ENCODE measurements around the gene GAPDH.
"Not testable (repeated sequence)": the region's sequence is repeated elsewhere in the genome, so short reads cannot be mapped to it uniquely, and the experiment has no call there.

Gene GAPDH

DNA sequence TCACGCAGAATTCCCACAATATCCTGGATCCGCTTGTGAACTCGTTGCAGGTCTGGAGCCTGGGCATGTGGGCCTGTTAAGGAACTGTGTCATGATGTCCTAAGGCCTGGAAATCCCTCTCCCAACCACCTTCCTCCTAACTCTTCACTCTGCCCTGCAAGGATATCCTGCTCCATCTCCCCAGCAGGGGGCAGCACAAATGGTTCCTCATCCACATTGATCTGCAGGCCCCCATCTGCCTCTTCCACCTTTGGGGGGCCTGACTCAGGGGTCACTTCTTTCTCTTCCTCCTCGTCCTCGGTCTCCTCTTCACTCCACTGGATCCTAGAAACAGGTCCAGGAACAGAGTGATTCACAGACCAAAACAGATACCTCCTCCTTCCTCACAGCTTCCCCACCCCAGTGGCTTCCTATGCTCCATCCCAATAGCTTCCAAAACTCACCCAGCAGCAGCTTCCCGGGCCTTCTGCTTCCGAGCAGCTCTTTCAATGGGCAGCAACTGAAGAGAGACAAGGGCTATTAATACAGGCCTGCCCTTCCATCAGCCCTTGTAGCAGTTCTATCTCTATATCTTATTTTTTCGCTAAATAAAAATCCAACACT lies 29.2 kb downstream of the GAPDH start:
- peak; percentile 53 for DNase-seq (ENCODE audit: low spot score)

DNA sequence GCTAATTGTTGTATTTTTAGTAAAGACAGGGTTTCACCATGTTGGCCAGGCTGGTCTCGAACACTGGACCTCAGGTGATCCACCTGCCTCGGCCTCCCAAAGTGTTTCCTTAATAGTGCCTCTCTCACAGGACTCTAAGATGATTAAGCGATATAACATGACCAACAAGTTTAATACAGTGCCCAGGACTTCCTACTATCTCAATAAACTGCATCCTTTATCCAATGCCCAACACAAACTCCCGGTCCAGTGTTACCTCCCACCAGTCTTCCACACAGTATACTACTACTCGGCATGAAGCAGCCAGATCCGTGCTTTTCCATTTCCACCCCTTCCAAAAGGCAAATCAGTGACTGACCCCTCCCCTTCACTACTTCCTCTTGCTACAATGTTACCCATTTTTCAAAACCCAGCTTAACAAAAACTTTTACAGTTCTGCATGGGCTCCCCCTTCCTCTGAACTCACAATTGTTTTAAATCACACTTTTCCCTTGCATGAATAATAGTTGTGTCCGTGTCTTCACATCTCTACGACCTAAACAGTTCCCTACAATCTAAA lies 32.9 kb downstream of the GAPDH start:
- DNase-seq (ENCODE audit: low spot score): no peak

DNA sequence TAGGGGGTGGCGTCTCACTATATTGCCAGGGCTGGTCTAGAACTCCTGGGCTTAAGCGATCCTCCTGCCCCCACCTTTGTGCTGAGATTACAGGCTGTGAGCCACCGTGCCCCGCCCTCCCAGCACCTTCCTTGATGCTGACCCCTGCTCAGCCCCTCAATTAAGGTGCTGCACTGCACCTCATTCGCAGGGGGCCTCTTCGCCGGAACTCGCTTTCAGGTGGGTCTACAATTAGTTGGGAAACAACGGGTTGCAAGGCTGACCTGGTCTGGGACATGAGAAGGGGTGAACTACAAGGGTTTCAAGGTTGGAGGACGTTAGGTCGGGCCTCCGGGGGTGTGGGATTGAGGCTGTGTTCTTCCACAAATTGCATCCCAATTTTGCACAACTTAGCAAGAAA lies 35.0 kb downstream of the GAPDH start:
- no peak for DNase-seq (ENCODE audit: low spot score)

DNA sequence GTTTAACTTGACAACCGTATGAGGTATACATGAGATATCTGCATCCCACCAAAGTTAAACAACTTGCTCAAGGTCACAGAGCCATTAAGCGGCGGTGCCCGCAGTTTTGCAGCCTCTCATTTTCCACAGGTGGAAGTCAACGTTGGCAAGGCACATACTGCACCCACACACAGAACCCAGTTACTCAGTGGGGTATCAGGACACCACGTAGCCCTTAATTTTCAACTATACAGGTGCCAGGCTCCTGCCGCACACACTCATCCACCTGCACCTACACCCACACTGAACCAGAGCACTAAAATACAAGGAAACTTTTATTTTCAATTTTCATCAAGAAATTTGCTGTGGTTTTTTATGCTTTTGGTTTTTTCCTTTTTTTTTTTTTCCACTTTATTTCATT lies 35.5 kb downstream of the GAPDH start:
- no peak for DNase-seq (ENCODE audit: low spot score)

DNA sequence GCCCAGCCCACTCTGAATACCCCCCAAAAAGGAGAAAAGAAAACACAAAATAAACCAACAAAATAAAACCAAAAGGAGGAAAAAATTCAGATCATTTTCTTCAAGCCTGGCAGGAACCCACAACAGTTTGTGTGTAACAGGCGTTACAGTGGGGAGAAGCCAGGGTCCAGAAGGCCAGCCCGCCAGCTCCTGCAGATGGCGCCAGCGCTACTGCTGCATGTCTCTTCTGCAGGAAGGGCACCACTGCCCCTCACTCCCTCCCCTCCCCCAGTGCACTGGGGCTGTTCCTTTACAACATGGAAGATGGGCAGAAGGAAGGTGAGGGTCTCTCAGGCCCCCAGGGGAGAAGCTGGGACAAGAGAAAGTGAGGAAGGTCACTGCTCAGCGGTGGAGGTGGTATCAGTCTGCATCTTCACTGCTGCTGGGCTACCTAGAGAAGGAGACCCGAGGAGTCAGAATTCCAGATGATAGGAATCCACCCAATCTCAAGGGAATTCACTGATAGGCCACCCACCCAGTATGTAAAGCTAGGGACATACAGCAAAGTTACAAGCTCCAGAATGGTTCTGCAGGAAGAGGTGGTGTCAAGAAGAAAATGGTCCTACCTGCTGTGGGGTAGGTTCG lies 36.1 kb downstream of the GAPDH start:
- no peak for DNase-seq (ENCODE audit: low spot score)

DNA sequence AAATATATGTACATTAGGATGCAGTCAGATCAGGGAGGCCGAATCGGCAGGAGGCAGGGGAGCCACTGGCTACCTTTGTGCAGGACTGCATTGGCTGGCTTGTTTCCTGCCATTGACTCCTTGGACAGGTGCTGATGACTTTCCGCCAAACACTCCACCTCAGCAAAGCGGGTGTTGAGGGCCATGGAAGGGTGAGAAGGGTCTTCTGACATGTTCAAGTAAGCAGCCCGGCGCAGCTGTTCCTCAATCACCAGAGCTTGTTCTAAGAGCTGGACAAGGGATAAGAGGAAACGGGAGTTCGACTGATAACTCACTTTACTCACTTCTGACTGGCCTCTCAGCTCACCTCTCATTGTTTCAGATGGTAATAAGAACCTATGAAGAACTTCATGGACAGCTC lies 38.7 kb downstream of the GAPDH start:
- no peak for DNase-seq (ENCODE audit: low spot score)

DNA sequence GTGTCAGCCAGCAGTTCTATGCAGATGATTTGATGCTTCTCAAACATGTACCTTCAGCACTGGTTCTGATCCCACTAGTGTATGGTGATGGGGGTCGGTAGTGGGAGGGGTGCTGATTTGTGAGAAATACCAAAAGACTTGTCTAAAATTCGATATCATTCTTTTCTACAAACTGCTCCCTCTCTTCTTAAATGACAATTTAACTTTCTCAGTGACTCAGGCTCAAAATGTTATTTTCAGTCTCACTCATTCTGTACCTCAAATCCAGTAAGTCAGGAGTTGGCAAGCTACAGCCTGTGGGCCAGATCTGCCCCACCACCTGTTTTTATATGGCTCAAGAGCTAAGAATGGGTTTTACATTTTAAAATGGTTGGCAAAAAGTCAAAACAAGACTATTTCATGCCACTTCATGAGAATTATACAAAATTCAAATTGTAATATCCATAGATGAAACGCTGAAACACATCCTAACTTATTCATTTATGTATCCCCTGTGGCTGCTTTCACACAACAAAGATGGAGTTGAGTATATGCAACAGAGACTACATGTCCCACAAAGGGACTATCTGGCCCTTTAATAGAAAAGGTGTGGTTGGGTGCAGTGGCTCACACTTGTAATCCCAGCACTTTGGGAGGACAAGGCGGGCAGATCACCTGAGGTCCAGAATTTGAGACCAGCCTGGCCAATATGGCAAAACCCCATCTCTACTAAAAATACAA lies 40.4 kb downstream of the GAPDH start:
- no peak for DNase-seq (ENCODE audit: low spot score)

DNA sequence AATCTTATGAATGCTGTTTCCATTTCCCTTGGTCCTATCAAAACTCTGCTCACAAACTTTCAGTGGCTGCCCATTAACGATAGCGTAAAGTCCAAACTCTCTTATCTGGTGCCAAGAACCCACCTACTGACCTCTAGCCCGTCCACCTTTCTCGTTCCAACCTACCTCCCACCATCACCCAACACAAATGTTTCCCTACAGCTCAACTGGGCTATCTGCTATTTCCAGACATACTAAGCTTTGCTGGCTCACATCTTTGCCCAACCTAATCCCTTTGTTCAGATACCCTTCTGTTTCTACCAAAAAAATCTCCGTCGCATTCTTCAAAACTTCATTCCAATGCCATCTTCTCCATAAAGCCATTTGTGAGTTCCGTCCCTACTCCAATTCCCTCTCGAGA lies 41.3 kb downstream of the GAPDH start:
- DNase-seq (ENCODE audit: low spot score): no peak

DNA sequence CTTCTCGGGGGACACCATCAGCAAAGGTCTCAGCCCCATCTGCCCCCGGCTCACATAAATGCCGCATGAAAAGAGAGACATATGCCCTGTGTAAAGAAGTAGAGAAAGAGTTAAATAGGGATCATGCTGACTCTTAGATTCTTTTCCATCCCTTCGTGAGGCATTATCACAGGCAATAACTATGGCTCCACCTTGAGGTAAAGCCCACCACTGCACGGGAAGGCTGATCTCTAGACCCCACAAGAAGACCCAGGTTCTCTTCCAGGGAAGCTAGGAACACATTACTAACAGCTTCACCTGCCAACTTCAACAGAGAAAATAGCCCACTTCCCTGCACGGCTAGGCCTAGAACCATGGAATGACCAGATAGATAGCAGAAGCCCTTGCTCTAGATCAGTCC lies 47.9 kb downstream of the GAPDH start:
- DNase-seq (ENCODE audit: low spot score): no peak

DNA sequence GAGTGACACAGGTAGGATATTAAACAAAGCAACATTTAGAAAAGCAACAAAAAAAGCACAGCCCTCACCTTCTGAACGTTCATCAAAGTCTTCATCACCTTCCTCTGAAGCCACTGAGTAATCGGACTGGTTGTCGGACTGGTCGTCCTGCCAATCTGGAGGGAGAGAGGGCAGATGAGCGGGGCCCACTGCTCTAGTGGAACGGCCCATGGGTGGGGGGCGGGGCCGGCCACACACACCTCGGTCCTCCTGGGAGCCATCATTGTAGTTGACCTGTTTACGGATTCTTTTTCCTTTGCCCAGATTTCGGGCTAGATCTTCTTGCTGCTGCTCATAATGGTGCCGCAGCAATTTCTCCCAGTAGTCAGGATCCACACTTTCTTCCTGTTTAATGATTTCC lies 48.6 kb downstream of the GAPDH start:
- no peak for DNase-seq (ENCODE audit: low spot score)

DNA sequence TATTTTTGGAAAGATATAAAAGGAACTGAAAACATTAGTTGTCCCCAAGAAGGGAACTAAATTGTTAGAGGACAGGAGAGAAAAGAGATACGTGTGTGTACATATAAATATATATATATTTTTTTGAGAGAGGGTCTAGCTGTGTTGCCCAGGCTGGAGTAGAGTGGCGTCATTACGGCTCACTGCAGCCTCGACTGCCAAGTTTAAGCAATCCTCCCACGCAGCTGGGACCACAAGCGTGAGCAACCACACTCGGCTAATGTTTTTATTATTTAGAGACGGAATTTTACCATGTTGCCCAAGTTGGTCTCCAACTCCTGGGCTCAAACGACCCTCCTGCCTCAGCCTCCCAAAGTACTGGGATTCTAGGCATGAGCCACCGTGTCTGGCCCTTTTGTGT lies 50.0 kb downstream of the GAPDH start:
- no peak for DNase-seq (ENCODE audit: low spot score)

DNA sequence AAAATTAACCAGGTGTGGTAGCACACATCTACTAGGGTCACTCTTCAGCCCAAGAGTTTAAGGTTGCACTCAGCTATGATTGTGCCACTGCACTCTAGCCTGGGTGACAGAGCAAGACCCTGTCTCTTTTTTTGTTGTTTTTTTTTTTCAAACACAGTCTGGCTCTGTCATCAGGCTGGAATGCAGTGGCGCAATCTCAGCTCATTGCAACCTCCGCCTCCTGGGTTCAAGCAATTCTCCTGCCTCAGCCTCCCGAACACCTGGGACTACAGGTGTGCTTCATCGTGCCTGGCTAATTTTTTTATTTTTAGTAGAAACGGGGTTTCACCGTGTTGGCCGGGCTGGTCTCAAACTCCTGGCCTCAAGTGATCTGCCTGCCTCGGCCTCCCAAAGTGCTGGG lies 52.3 kb downstream of the GAPDH start:
- not testable (repeated sequence) for DNase-seq (ENCODE audit: low spot score)
